Measurements from ENCODE around the gene MRPL9. TPM values are rescaled to one million over a fixed set of nuclear protein-coding genes. Genes with fewer than 3 reads are reported as not detected.

MRPL9 gene
- total and polyA plus RNA-seq, 2 experiments from 2014 or later: 89.0 to 126 TPM

GRCh38 chr1:151799179-151800022 lies 36.1 kb upstream of the MRPL9 start:
- H3K27me3 Mint-ChIP-seq (ENCODE audit: insufficient read depth, low read depth, poor library complexity): no peaks in the 10 kb centered on the region
- no peak overlapping the region for H3K27ac Mint-ChIP-seq
- no peaks in the 10 kb centered on the region for H3K36me3 Mint-ChIP-seq (ENCODE audit: low read depth)
- Histone ChIP-seq H3K79me2 (replicated peaks; ENCODE audit: insufficient read depth) (no peaks in the 10 kb centered on the region), H4K20me1 (replicated peaks; ENCODE audit: insufficient read depth) (0 out of 2 replicates have a peak, but pooled peaks cover 2% of the 10 kb centered on the region), H3K27me3 (ENCODE audit: insufficient read depth) (no peaks in the 10 kb centered on the region), H3K36me3 (ENCODE audit: insufficient read depth) (no peaks in the 10 kb centered on the region), H3F3A (replicated peaks; ENCODE audit: low read depth) (no peaks in the 10 kb centered on the region), H3K4me2 (no peak overlapping the region), H3K4me1 (ENCODE audit: insufficient read depth) (0 out of 2 replicates have a peak, but pooled peaks cover 3% of the 10 kb centered on the region), H3K27ac (ENCODE audit: low read depth) (no peak overlapping the region), H3K4me3 (no peak overlapping the region), H3K9me2 (ENCODE audit: insufficient read depth) (no peaks in the 10 kb centered on the region), H2AFZ (no peak overlapping the region)
- DNase-seq (ENCODE audit: low spot score): peak; percentile 34
- TF ChIP-seq STAT1 (IDR thresholded peaks at IDR 0.05; ENCODE audit: unreplicated experiment): no peak
- TF ChIP-seq EZH2phosphoT487 (IDR thresholded peaks at IDR 0.05; ENCODE audit: unreplicated experiment): no peak
- no peak for TF ChIP-seq NANOG (IDR thresholded peaks at IDR 0.05; ENCODE audit: borderline replicate concordance)
- no peak for TF ChIP-seq ZNF462 (CRISPR knock-in tag; IDR thresholded peaks at IDR 0.05)
- no peak for TF ChIP-seq POLR2AphosphoS5 (IDR thresholded peaks at IDR 0.05; ENCODE audit: low read depth)
- no peak for TF ChIP-seq CREB1 (CRISPR knock-in tag; IDR thresholded peaks at IDR 0.05; ENCODE audit: low read depth)
- TF ChIP-seq ZNF331 (CRISPR knock-in tag; IDR thresholded peaks at IDR 0.05; ENCODE audit: low read depth): no peak
- TF ChIP-seq REST (IDR thresholded peaks at IDR 0.05; ENCODE audit: unreplicated experiment): no peak
- no peak for TF ChIP-seq EZH2 (IDR thresholded peaks at IDR 0.05; ENCODE audit: low read depth, unreplicated experiment)
- no peak for TF ChIP-seq JUNB (IDR thresholded peaks at IDR 0.05; ENCODE audit: unreplicated experiment)
- no peak for TF ChIP-seq CTCF (conservative IDR thresholded peaks at IDR 0.05; ENCODE audit: low read depth in 2 of 2)
- TF ChIP-seq ZNF114 (CRISPR knock-in tag; IDR thresholded peaks at IDR 0.05): no peak
- no peak for TF ChIP-seq ETS1 (IDR thresholded peaks at IDR 0.05)
- H3K9me3 Mint-ChIP-seq: no peaks in the 10 kb centered on the region
- no peak overlapping the region; the same call in 2 of the 3 replicates for H3K4me3 Mint-ChIP-seq
- H3K4me1 Mint-ChIP-seq: peaks cover 14% of the 10 kb centered on the region
- peak; percentile 84 for ATAC-seq
